Ectodermal cell (in vitro differentiated cells): ENCODE measurements around the gene ASB12.

Experiments used
- H3K27ac ChIP-seq: 2 replicates; pipeline ENCODE4 v1.7.0; 2013; ENCODE audit warnings: mild to moderate bottlenecking, low read depth, low read length; ENCODE audit not compliant: insufficient read depth, poor library complexity, severe bottlenecking
- H3K27me3 ChIP-seq: 2 replicates; pipeline ENCODE4 v1.7.0; 2013; ENCODE audit warnings: mild to moderate bottlenecking, low read length; ENCODE audit not compliant: insufficient read depth, control insufficient read depth, poor library complexity, severe bottlenecking
- H3K36me3 ChIP-seq: one replicate; pipeline ENCODE4 v1.7.0; 2013; ENCODE audit warnings: low read length; ENCODE audit not compliant: control insufficient read depth, insufficient read depth
- H3K4me1 ChIP-seq: one replicate; pipeline ENCODE4 v1.7.0; 2013; ENCODE audit warnings: low read length; ENCODE audit not compliant: control insufficient read depth, insufficient read depth
- H3K4me3 ChIP-seq: 2 replicates; pipeline ENCODE4 v1.7.0; 2013; ENCODE audit warnings: low read depth, low read length, control low read depth; ENCODE audit not compliant: insufficient read depth
- H3K9me3 ChIP-seq: 2 replicates; pipeline ENCODE4 v1.7.0; 2013; ENCODE audit warnings: mild to moderate bottlenecking, low read length, moderate library complexity; ENCODE audit not compliant: control insufficient read depth
- WGBS, 2 experiments: methylation state at CpG; one replicate each; pipeline ENCODE4 v1.1.7; 2013; ENCODE audit warnings: missing lambda C conversion rate in 2 of 2; 5-methylcytosine and 5-hydroxymethylcytosine counted together

Gene ASB12

GRCh38 chrX:64204252-64204651 is 26.2 kb downstream of the ASB12 start:
- H3K9me3 ChIP-seq, result no peaks in the 10 kb centered on the region
- no peaks in the 10 kb centered on the region for H3K36me3 ChIP-seq
- H3K27ac ChIP-seq, result no peak overlapping the region
- H3K27me3 ChIP-seq, result no peaks in the 10 kb centered on the region
- WGBS, 2 experiments, result 43 to 48% methylated on average over 23 of the region's 23 CpGs
- peak overlapping the region; percentile 52 for H3K4me3 ChIP-seq
- peaks cover 6% of the 10 kb centered on the region for H3K4me1 ChIP-seq

GRCh38 chrX:64202808-64203325 is 27.5 kb downstream of the ASB12 start:
- H3K27ac ChIP-seq, result no peak overlapping the region
- WGBS, 2 experiments, result 67 to 76% methylated on average over 2 of the region's 2 CpGs
- H3K4me3 ChIP-seq, result no peak overlapping the region
- no peaks in the 10 kb centered on the region for H3K27me3 ChIP-seq
- H3K4me1 ChIP-seq, result peaks cover 6% of the 10 kb centered on the region
- H3K9me3 ChIP-seq, result no peaks in the 10 kb centered on the region
- H3K36me3 ChIP-seq, result no peaks in the 10 kb centered on the region

GRCh38 chrX:64198036-64198435 is 32.4 kb downstream of the ASB12 start:
- Histone ChIP-seq H3K4me1 (no peaks in the 10 kb centered on the region), H3K9me3 (no peaks in the 10 kb centered on the region), H3K4me3 (no peak overlapping the region), H3K27me3 (no peaks in the 10 kb centered on the region), H3K27ac (no peak overlapping the region), H3K36me3 (no peaks in the 10 kb centered on the region)

GRCh38 chrX:64196606-64197005 is 33.8 kb downstream of the ASB12 start:
- Histone ChIP-seq H3K4me3 (no peak overlapping the region), H3K36me3 (no peaks in the 10 kb centered on the region), H3K27me3 (no peaks in the 10 kb centered on the region), H3K9me3 (no peaks in the 10 kb centered on the region), H3K4me1 (no peaks in the 10 kb centered on the region), H3K27ac (no peak overlapping the region)
- WGBS, 2 experiments, result 96 to 100% methylated on average over 3 of the region's 3 CpGs

- H3K9me3 ChIP-seq, result no peaks in the 10 kb centered on the region
- no peak overlapping the region for H3K4me3 ChIP-seq
- H3K27ac ChIP-seq, result no peak overlapping the region
- no peaks in the 10 kb centered on the region for H3K4me1 ChIP-seq
- 0 to 19% methylated on average over 1 of the region's 1 CpG for WGBS, 2 experiments
- H3K36me3 ChIP-seq, result peaks cover 6% of the 10 kb centered on the region
- no peaks in the 10 kb centered on the region for H3K27me3 ChIP-seq
Measured at GRCh38 chrX:64195862-64196261, 34.5 kb downstream of the ASB12 start.

- WGBS, 2 experiments, result 95 to 97% methylated on average over 5 of the region's 5 CpGs
- Histone ChIP-seq H3K27me3 (no peaks in the 10 kb centered on the region), H3K36me3 (peaks cover 6% of the 10 kb centered on the region), H3K27ac (no peak overlapping the region), H3K9me3 (no peaks in the 10 kb centered on the region), H3K4me3 (no peak overlapping the region), H3K4me1 (no peaks in the 10 kb centered on the region)
Measured at GRCh38 chrX:64192673-64193072, 37.7 kb downstream of the ASB12 start.

- Histone ChIP-seq H3K9me3 (no peaks in the 10 kb centered on the region), H3K27me3 (no peaks in the 10 kb centered on the region), H3K36me3 (peaks cover 6% of the 10 kb centered on the region), H3K4me1 (no peaks in the 10 kb centered on the region), H3K27ac (no peak overlapping the region), H3K4me3 (no peak overlapping the region)
- 92 to 99% methylated on average over 3 of the region's 3 CpGs for WGBS, 2 experiments
Measured at GRCh38 chrX:64192040-64192439, 38.4 kb downstream of the ASB12 start.

- no peak overlapping the region for H3K27ac ChIP-seq
- no peaks in the 10 kb centered on the region for H3K4me1 ChIP-seq
- no peaks in the 10 kb centered on the region for H3K27me3 ChIP-seq
- H3K9me3 ChIP-seq, result no peaks in the 10 kb centered on the region
- 94% methylated on average over 19 of the region's 19 CpGs for WGBS, 2 experiments
- peaks cover 6% of the 10 kb centered on the region for H3K36me3 ChIP-seq
- no peak overlapping the region for H3K4me3 ChIP-seq
Measured at GRCh38 chrX:64191281-64192010, 39.0 kb downstream of the ASB12 start.

- Histone ChIP-seq H3K4me1 (no peaks in the 10 kb centered on the region), H3K4me3 (no peak overlapping the region), H3K36me3 (peaks cover 6% of the 10 kb centered on the region), H3K27ac (no peak overlapping the region), H3K27me3 (no peaks in the 10 kb centered on the region), H3K9me3 (no peaks in the 10 kb centered on the region)
- WGBS, 2 experiments, result 95 to 96% methylated on average over 10 of the region's 10 CpGs
Measured at GRCh38 chrX:64190136-64190740, 40.2 kb downstream of the ASB12 start.

- H3K27ac ChIP-seq, result no peak overlapping the region
- H3K27me3 ChIP-seq, result no peaks in the 10 kb centered on the region
- no peaks in the 10 kb centered on the region for H3K9me3 ChIP-seq
- H3K36me3 ChIP-seq, result peaks cover 6% of the 10 kb centered on the region
- 82 to 100% methylated on average over 3 of the region's 3 CpGs for WGBS, 2 experiments
- no peaks in the 10 kb centered on the region for H3K4me1 ChIP-seq
- no peak overlapping the region for H3K4me3 ChIP-seq
Measured at GRCh38 chrX:64188901-64189300, 41.5 kb downstream of the ASB12 start.
